AG04449 (cell line): ENCODE data around the gene BUD13.

Source experiments
- CTCF ChIA-PET: fragments of 350-600 bp; formaldehyde crosslinking; extraction: SDS; loops from one replicate; lab custom pipeline; 2021; ENCODE audit warnings: antibody characterized with exemption; lab: Yijun Ruan, JAX
- POLR2A ChIA-PET: fragments of 400-600, 350-600 bp; formaldehyde crosslinking; extraction: SDS; loops from one replicate; lab custom pipeline; 2020; ENCODE audit warnings: antibody characterized with exemption, inconsistent platforms; lab: Yijun Ruan, JAX
- DNase-seq: peaks from one replicate; pipeline ENCODE4 v3.0.0-alpha.2; 2010; ENCODE audit warnings: low read depth, low spot score
- H3K4me3 ChIP-seq: 2 replicates; pipeline ENCODE4 v1.5.1; 2011; ENCODE audit warnings: low read depth, mild to moderate bottlenecking, control low read depth, low read length
- TF ChIP-seq, protein P1 (sequence below): IDR thresholded peaks from one replicate; pipeline ENCODE4 v1.5.1; 2011; ENCODE audit warnings: mild to moderate bottlenecking, moderate library complexity, low read length, control low read depth, inconsistent platforms; ENCODE audit not compliant: insufficient read depth; ENCODE audit errors: missing control alignments

The BUD13 gene

DNA sequence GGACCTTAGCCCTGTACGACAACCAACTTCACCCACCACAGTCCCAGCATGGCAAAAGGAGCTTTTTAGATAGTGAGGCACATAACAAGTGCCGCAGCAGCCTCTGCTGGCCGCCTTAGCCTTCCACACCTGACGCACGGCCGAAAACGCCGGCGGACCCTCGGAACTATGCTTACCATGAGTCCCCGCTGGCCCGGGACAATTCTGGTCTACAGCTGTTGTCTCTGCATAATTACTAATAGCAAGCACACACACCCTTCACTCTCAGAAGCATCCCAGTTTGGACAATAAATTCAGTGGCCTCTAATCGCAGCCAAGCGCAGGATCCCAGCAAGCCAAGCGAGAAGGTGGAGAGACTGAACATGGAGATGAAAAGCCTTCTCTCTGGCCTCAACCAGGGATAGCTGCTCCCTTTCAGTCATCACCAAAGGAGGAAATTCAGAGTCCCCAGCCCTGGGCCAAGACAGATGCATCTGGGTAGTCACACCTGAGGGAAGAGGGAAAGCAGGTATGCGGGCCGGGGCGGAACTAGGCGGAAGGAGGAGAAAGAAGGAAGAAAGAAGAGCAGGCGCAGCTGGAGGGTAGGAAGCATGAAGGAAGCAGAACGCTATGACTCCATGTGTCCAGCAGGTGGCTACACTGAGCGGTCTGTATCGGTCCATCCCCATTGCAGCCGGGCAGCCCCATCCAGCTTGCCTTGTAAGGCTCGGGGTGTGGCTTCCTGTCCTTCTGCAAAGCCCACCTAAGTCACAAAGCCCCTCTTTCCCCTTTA, 40.3 kb downstream of the BUD13 start:
- H3K4me3 ChIP-seq, result no peak overlapping the region
- TF ChIP-seq, protein P1, sequence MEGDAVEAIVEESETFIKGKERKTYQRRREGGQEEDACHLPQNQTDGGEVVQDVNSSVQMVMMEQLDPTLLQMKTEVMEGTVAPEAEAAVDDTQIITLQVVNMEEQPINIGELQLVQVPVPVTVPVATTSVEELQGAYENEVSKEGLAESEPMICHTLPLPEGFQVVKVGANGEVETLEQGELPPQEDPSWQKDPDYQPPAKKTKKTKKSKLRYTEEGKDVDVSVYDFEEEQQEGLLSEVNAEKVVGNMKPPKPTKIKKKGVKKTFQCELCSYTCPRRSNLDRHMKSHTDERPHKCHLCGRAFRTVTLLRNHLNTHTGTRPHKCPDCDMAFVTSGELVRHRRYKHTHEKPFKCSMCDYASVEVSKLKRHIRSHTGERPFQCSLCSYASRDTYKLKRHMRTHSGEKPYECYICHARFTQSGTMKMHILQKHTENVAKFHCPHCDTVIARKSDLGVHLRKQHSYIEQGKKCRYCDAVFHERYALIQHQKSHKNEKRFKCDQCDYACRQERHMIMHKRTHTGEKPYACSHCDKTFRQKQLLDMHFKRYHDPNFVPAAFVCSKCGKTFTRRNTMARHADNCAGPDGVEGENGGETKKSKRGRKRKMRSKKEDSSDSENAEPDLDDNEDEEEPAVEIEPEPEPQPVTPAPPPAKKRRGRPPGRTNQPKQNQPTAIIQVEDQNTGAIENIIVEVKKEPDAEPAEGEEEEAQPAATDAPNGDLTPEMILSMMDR, result peak; percentile 95
- ChIA-PET CTCF (interaction anchor here (0.6 to 6.1 kb wide), 34 partner anchors 10 to 499 kb away, joined by 3 to 91 read pairs (median 4); partner anchors contain the start of genes PCSK7 and SIK3), POLR2A (no interaction called here)
- no peak for DNase-seq

DNA sequence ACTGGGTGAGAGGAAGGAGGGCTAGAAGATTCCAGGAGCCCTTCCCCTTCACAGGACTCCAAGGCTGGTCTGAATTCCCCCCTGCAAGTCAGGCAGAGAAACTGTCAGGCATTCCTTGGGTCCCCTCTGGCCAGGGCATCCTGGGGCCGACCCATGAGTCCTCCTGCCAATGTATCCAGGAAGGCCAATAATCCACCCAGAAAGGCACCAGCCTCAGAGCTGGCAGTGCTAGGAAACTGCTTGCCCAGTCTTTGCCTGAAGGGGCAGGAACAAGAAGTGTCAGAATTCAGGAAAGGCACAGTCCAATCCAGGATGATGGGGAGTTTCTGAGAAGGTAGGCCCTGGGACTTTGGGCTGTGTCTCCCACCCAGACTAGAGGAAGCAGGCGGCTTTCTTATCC, 41.0 kb downstream of the BUD13 start:
- DNase-seq, result no peak
- ChIA-PET POLR2A (no interaction called here), CTCF (interaction anchor here (0.6 to 6.1 kb wide), 25 partner anchors 9 to 500 kb away, joined by 3 to 91 read pairs (median 4); partner anchors contain the start of genes PCSK7 and SIK3)
- TF ChIP-seq, protein P1, result no peak
- H3K4me3 ChIP-seq, result no peak overlapping the region

DNA sequence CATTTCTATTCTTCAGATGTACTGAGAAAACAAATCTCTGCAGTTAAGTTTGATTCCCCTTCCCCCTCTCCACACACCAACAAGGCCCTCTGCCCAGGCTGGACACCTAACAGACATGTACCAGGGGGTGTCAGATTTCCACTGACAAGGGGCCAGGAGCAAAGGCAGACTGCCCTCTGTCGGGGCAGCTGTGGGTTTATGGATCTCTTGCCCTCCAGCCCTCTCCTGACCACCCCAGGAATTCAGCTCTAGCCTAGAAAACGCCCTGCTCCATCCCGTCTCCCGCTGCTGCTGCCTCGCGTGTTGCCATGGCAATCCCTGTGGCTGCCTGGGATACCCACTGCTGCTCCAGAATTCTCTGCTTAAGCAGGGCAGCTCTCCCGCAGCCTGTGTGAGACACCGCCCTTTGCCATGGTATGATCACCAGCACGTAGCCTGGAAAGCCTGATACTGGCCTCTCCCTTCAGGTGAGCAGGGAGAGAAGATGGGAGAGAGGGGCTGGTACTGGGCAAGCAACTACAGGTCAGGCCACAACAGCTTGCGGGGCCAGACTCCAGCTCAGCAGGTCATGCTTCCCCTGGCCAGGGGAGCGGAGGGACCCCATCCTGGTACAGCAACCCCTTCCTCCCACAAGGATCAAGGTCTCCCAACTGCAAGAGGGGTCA, 41.6 kb downstream of the BUD13 start:
- no peak overlapping the region for H3K4me3 ChIP-seq
- no peak for DNase-seq
- ChIA-PET CTCF (interaction anchor here (1.0 to 6.1 kb wide), 7 partner anchors 9 to 495 kb away, joined by 3 to 91 read pairs (median 38); no protein-coding TSS in a partner anchor), POLR2A (no interaction called here)
- TF ChIP-seq, protein P1, result no peak

DNA sequence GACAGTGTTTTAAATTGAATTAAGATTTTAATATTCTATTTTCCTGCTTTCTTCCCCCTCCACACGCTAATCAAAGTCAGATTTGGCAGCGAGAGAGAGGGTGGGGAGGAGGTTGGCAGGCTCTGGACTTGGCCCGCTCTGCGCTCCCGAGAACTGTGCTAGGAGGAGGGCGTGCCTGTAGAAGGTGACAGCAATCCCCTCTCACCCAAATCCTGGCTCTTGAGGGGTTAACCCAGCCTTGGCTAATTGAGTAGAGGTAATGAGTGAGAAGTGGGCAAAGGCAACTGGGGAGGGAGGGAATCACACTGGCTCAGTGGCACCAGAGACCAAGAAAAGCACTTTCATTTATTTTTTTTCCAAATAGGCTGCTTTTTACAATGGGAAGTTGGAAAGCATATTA, 42.2 kb downstream of the BUD13 start:
- TF ChIP-seq, protein P1, result no peak
- no peak overlapping the region for H3K4me3 ChIP-seq
- DNase-seq, result no peak
- ChIA-PET CTCF (interaction anchor here (1.3 to 6.1 kb wide), 5 partner anchors 8 to 376 kb away, joined by 3 to 91 read pairs (median 38); no protein-coding TSS in a partner anchor), POLR2A (no interaction called here)

DNA sequence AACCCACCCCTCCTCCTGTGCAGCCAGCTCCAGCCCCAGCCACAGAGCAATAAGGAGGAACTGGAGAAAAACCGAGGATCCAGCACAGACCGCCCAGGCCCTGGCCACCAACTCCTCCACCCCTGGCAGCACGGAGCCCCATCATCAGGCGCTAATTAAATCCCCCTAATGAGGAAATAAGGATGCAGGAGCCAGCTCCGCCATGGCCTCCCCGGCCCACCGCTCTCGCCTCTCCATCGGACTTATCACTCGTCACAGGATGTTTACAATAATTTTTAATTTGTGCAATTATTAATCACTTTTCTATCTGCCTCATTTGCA, 42.6 kb downstream of the BUD13 start:
- TF ChIP-seq, protein P1, result no peak
- no peak for DNase-seq
- POLR2A ChIA-PET, result no interaction called here
- CTCF ChIA-PET, result interaction anchor here (1.3 to 3.1 kb wide), 2 partner anchors 12 to 376 kb away, joined by 3 to 12 read pairs; no protein-coding TSS in a partner anchor
- no peak overlapping the region for H3K4me3 ChIP-seq
